ENCODE data around the gene RIMBP2. TPM values are rescaled to one million over a fixed set of nuclear protein-coding genes. Genes with fewer than 3 reads are reported as not detected.

Gene RIMBP2
- polyA plus RNA-seq, 1 of the 3 experiments (the other 2 are of a cell fraction), result 0.90 TPM

- ChIA-PET POLR2A (no interaction called here), CTCF (interaction anchor here (1.6 kb wide), 1 partner anchor 98 kb away, joined by 4 read pairs; no protein-coding TSS in a partner anchor)
- Histone ChIP-seq H3K9me2 (no peaks in the 10 kb centered on the region), H4K20me1 (ENCODE audit: insufficient read depth) (no peaks in the 10 kb centered on the region), H3K4me3 (ENCODE audit: low read depth in 2 of 2, low read length in 1 of 2) (no peak overlapping the region), H3K9me3 (no peaks in the 10 kb centered on the region), H3F3A (replicated peaks; ENCODE audit: insufficient read depth) (no peaks in the 10 kb centered on the region), H3K27me3 (ENCODE audit: insufficient read depth) (no peaks in the 10 kb centered on the region), H3K9ac (no peak overlapping the region), H3K4me2 (no peak overlapping the region), H3K36me3 (replicated peaks in 1 of 2; ENCODE audit: control insufficient read depth in 1 of 2, insufficient read depth in 2 of 2, low read length in 1 of 2) (no peaks in the 10 kb centered on the region), H3K27ac (ENCODE audit: low read depth in 2 of 2, low read length in 1 of 2) (peak overlapping the region in 1 of 2 experiments; percentile 58; a peak in 1 of 4 replicates), H2AFZ (ENCODE audit: low read depth) (no peak overlapping the region), H3K4me1 (ENCODE audit: control insufficient read depth in 1 of 2, insufficient read depth in 2 of 2, low read depth in 1 of 2, low read length in 1 of 2) (peaks cover 0 to 19% of the 10 kb centered on the region in 2 experiments; a peak in 1 of 4 replicates), H3K79me2 (ENCODE audit: insufficient read depth) (no peaks in the 10 kb centered on the region)
- TF ChIP-seq EZH2phosphoT487 (IDR thresholded peaks at IDR 0.05; ENCODE audit: borderline replicate concordance, low read depth) (no peak), TAF1 (IDR thresholded peaks at IDR 0.05; ENCODE audit: borderline replicate concordance, low read depth, low read length) (no peak), IRF3 (IDR thresholded peaks at IDR 0.05; ENCODE audit: low read depth, low read length) (no peak)
- peak; percentile 55 for DNase-seq
- WGBS (ENCODE audit: low lambda C conversion rate), result 34% methylated on average over 5 of the region's 9 CpGs
Observed at GRCh38 chr12:130650131-130650530, 66.0 kb downstream of the RIMBP2 start.

DNA sequence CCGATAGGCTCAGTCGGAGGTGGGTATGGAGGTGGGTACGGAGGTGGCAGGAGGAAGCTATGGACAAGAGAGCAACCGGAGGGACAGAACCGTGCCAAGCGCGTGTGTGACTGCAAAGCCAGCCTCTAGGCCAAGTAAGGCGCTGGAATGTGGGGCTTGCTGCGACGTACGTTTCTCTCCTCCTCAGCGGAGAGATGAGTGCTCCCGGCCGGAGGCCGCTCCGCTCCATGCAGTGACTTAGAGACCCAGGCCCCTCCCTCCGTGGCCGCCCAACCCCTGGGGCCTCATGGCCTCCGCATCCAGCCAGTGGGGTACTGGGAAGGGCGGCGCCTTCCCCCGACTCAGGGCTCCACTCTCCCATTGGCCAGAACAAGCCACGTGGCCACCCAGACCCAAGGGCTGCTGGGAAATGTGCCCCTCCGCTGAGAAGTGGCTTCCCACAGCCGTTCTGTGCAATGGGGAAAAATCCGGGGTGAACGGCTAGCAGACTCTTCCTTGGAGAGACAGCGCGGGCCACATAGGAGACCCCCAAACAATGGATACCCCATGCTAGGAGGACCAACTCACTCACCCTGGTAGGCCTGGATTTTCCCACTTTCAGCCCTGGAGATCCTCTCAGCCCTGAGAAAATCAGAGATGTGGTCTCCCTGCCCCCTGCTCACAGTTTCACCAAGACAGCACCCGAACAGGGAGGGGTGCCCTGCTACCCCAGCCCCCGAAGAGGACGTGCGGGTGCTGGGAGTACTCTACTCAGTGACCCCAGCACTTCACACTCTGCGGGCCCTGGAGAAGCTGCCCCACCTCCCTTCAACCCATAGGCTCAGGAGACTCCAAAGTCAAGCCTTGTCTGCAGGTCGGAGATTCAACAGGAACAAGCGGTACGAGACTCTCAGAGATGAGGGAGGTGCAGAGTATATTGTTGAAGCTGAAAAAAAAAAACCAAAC lies 66.7 kb downstream of the RIMBP2 start:
- H2AFZ ChIP-seq (ENCODE audit: low read depth), result no peak overlapping the region
- no peaks in the 10 kb centered on the region for H3K27me3 ChIP-seq (ENCODE audit: insufficient read depth)
- peak overlapping the region in 1 of 2 experiments; percentile 58; a peak in 1 of 4 replicates for H3K27ac ChIP-seq (ENCODE audit: low read depth in 2 of 2, low read length in 1 of 2)
- H3F3A ChIP-seq (replicated peaks; ENCODE audit: insufficient read depth), result no peaks in the 10 kb centered on the region
- H3K79me2 ChIP-seq (ENCODE audit: insufficient read depth), result no peaks in the 10 kb centered on the region
- no peak overlapping the region for H3K9ac ChIP-seq
- DNase-seq, result no peak
- no peaks in the 10 kb centered on the region for H3K9me3 ChIP-seq
- no peak overlapping the region for H3K4me2 ChIP-seq
- WGBS (ENCODE audit: low lambda C conversion rate), result 76% methylated on average over 21 of the region's 37 CpGs
- POLR2A ChIA-PET, result no interaction called here
- CTCF ChIA-PET, result no interaction called here
- H3K36me3 ChIP-seq (replicated peaks in 1 of 2; ENCODE audit: control insufficient read depth in 1 of 2, insufficient read depth in 2 of 2, low read length in 1 of 2), result no peaks in the 10 kb centered on the region
- H3K9me2 ChIP-seq, result no peaks in the 10 kb centered on the region
- H3K4me1 ChIP-seq (ENCODE audit: control insufficient read depth in 1 of 2, insufficient read depth in 2 of 2, low read depth in 1 of 2, low read length in 1 of 2), result peaks cover 0 to 19% of the 10 kb centered on the region in 2 experiments; a peak in 1 of 4 replicates
- H4K20me1 ChIP-seq (ENCODE audit: insufficient read depth), result no peaks in the 10 kb centered on the region
- H3K4me3 ChIP-seq (ENCODE audit: low read depth in 2 of 2, low read length in 1 of 2), result no peak overlapping the region
- no peak for TF ChIP-seq POLR2AphosphoS5 (IDR thresholded peaks at IDR 0.05; ENCODE audit: low read depth, low read length)
- no peak for TF ChIP-seq PBX3 (IDR thresholded peaks at IDR 0.05)
- no peak for TF ChIP-seq USF2 (IDR thresholded peaks at IDR 0.05; ENCODE audit: borderline replicate concordance, low read depth, low read length)
- no peak for TF ChIP-seq JUND (IDR thresholded peaks at IDR 0.05)
- TF ChIP-seq FOSL2 (IDR thresholded peaks at IDR 0.05; ENCODE audit: borderline replicate concordance, low read depth), result no peak
- TF ChIP-seq CTCF (IDR thresholded peaks at IDR 0.05), result no peak
- TF ChIP-seq CHD2 (IDR thresholded peaks at IDR 0.05; ENCODE audit: low read length, partially characterized antibody), result no peak
- no peak for TF ChIP-seq SIN3A (IDR thresholded peaks at IDR 0.05; ENCODE audit: borderline replicate concordance, low read depth, low read length)
- TF ChIP-seq GABPA (IDR thresholded peaks at IDR 0.05; ENCODE audit: low read depth), result no peak
- no peak for TF ChIP-seq ZBTB33 (IDR thresholded peaks at IDR 0.05; ENCODE audit: borderline replicate concordance, low read depth)
- TF ChIP-seq NFIC (IDR thresholded peaks at IDR 0.05; ENCODE audit: borderline replicate concordance), result no peak
- TF ChIP-seq SMC3 (IDR thresholded peaks at IDR 0.05; ENCODE audit: low read depth, low read length), result no peak

Measured in SK-N-SH (cell line).